ENCODE results near the gene WWTR1. TPM values are rescaled to one million over a fixed set of nuclear protein-coding genes. Genes with fewer than 3 reads are reported as not detected.

The WWTR1 gene
- total RNA-seq, 1 donor from 2014 or later, result 3.4 TPM

DNA sequence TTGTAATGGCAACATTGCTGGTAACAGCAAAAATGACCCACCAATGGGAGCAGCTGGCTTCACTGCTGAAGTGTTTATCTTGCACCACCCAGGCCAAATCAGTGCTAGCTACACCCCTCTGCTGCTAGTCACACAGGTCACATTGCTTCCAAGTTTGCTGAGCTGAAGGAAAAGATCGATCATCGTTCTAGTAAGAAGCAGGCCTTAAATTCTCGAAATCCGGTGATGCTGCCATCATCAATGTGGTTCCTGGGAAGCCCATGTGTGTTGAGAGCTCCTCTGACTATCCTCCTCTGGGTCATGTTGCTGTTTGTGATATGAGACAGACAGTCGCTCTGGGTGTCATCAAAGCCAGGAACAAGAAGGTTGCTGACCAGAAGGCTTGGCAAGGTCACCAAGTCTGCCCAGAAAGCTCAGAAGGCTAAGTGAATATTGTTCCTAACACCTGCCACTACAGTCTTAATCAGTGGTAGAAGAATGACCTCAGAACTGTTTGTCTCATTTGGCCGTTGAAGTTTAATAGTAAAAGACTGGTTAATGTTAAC, 162.2 kb downstream of the WWTR1 start:
- Histone ChIP-seq H3K36me3 (ENCODE audit: control insufficient read depth, insufficient read depth, low read length) (no peaks in the 10 kb centered on the region), H3K4me3 (ENCODE audit: low read depth, low read length) (no peak overlapping the region), H3K27me3 (ENCODE audit: control insufficient read depth, insufficient read depth, low read length) (peaks cover 2% of the 10 kb centered on the region)
- TF ChIP-seq, protein P1, sequence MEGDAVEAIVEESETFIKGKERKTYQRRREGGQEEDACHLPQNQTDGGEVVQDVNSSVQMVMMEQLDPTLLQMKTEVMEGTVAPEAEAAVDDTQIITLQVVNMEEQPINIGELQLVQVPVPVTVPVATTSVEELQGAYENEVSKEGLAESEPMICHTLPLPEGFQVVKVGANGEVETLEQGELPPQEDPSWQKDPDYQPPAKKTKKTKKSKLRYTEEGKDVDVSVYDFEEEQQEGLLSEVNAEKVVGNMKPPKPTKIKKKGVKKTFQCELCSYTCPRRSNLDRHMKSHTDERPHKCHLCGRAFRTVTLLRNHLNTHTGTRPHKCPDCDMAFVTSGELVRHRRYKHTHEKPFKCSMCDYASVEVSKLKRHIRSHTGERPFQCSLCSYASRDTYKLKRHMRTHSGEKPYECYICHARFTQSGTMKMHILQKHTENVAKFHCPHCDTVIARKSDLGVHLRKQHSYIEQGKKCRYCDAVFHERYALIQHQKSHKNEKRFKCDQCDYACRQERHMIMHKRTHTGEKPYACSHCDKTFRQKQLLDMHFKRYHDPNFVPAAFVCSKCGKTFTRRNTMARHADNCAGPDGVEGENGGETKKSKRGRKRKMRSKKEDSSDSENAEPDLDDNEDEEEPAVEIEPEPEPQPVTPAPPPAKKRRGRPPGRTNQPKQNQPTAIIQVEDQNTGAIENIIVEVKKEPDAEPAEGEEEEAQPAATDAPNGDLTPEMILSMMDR (IDR thresholded peaks at IDR 0.05; ENCODE audit: insufficient read depth, low read length, severe bottlenecking), result no peak
- FAIRE-seq, result peak; percentile 23
- DNase-seq (ENCODE audit: low read depth), result no peak

DNA sequence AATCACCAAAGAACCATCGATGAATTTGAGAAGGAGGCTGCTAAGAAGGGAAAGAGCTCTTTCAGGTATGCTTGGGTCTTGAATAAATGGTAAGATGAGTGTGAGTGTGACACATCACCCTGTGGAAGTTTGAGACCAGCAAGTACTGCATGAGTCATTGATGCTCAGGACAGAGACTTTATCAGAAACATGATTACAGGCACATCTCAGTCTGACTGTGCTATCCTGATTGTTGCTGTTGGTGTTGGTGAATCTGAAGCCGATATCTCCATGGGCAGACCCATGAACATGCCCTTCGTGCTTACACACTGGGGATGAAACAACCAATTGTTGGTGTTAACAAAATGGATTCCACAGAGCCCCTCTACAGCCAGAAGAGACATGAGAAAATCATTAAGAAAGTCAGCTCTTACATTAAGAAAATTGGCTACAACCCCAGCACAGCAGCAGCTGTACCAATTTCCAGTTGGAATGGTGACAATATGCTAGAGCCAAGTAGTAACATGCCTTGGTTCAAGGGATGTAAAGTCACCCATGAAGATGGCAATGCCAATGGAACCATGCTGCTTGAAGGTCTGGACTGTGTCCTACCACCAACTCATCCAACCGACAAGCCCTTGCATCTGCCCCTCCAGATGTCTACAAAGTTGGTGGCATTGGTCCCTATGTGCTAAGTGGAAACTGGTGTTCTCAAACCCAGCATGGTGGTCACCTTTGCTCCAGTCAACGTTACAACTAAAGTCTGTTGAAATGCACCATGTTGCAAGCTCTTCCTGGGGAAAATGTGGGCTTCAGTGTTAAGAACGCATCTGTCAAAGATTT, 162.9 kb downstream of the WWTR1 start:
- Histone ChIP-seq H3K4me3 (ENCODE audit: low read depth, low read length) (no peak overlapping the region), H3K36me3 (ENCODE audit: control insufficient read depth, insufficient read depth, low read length) (no peaks in the 10 kb centered on the region), H3K27me3 (ENCODE audit: control insufficient read depth, insufficient read depth, low read length) (peaks cover 2% of the 10 kb centered on the region)
- TF ChIP-seq, protein P1 (IDR thresholded peaks at IDR 0.05; ENCODE audit: insufficient read depth, low read length, severe bottlenecking), result no peak
- DNase-seq (ENCODE audit: low read depth), result peak; percentile 88
- peak; percentile 32 for FAIRE-seq

DNA sequence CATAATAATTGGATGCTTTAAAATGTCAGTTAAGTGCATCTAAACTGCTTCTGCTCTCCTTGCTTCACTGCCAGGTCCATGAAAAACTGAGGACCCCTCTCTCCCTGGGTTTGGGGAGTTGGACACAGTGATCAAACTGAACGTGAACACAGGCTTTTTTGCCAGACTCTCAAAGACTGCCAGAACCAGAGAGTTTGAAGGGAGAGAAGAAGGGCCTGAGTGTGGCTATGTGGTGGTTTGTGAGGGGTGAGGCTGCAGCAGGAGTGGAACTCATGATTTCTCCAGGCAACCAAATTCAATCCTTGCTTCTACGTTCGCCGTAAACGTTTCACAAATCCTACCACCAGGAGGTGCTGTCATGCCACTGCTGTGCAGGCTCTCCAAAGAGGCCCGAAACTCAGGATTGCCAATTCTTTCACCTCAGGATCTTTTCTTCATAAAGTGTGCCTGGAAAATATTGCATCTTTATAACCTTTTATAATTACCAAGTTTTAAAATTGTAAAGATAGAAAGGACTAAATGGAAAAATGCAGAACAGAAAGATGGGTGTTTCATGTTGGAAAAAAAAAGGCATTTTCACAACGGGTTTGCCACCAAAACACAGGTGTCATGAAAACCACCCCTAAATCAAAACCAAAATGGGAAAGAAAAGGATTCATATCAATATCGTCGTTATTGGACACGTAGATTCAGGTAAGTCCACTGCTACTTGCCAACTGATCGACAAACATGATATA, 163.6 kb downstream of the WWTR1 start:
- FAIRE-seq (no peak), DNase-seq (ENCODE audit: low read depth) (peak; percentile 44)
- H3K4me3 ChIP-seq (ENCODE audit: low read depth, low read length), result no peak overlapping the region
- no peaks in the 10 kb centered on the region for H3K36me3 ChIP-seq (ENCODE audit: control insufficient read depth, insufficient read depth, low read length)
- TF ChIP-seq, protein P1 (IDR thresholded peaks at IDR 0.05; ENCODE audit: insufficient read depth, low read length, severe bottlenecking), result peak; percentile 73
- peaks cover 2% of the 10 kb centered on the region for H3K27me3 ChIP-seq (ENCODE audit: control insufficient read depth, insufficient read depth, low read length)

DNA sequence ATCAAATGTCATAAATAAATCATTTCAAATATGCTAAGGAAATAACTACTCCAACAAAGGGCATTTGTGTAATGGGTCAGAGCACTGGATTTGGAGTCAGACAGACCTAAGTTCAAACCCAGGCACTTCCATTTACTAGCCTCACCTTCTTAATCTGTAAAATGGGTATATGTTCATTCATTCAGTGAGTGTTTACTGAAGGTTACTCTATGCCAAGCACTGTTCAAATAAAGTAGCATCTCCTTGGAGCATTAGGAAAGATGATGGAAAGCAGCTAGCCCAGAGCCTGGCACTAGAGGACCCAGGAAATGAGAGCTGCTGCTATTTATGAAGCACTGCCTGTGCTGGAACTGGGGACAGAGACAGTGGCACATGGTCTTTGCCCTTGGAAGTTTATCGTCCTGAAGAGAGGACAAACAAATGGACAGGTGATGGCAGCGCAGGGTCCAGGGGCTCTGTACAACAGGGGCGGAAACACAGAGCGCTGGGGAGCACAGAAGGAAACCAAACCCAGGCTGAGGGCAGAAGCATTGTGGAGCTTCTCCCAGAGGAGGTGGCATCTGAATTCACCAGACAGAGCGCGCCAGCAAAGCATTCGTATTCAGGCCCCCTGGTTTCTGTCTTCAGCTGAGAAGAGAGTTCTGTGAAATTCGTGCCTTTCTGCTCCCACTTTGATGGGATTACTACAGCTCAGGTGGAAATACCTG, 164.4 kb downstream of the WWTR1 start:
- no peaks in the 10 kb centered on the region for H3K36me3 ChIP-seq (ENCODE audit: control insufficient read depth, insufficient read depth, low read length)
- DNase-seq (ENCODE audit: low read depth) (no peak), FAIRE-seq (no peak)
- TF ChIP-seq, protein P1 (IDR thresholded peaks at IDR 0.05; ENCODE audit: insufficient read depth, low read length, severe bottlenecking), result no peak
- H3K4me3 ChIP-seq (ENCODE audit: low read depth, low read length), result no peak overlapping the region
- peaks cover 2% of the 10 kb centered on the region for H3K27me3 ChIP-seq (ENCODE audit: control insufficient read depth, insufficient read depth, low read length)

DNA sequence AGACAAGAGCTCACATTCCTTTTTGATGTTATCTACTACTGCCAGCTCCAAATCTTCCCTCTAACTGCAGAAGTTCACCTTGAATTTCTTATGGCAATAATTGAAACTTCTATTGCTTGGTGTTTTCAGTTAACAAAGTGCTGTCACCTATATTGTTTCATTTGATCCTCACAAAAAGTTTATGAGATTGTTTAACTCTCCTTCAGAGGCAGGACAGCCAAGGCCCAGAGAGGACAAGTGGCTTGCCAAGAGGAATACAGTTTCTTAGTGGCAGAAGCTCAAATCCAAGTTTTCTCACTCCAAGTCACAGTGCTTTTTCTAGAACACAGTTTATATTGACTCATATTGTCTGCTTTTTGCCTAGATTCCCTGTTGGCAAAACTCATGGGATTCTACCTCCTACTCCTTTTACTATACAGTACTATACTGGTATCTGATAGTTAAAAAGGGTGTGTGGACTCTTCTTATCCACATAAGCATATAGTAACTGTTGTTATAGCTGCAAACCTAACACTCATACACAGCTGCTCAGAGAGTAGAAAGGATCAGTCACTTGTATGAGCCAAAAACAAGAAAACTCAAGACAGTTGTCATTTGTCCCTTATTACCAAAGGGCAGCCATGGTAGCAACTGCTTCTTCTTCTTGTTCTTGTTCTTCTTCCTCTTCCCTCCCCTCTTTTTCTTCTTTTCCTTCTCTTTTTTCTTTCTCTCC, 167.4 kb downstream of the WWTR1 start:
- FAIRE-seq, result no peak
- peaks cover 2% of the 10 kb centered on the region for H3K27me3 ChIP-seq (ENCODE audit: control insufficient read depth, insufficient read depth, low read length)
- DNase-seq (ENCODE audit: low read depth), result no peak
- no peaks in the 10 kb centered on the region for H3K36me3 ChIP-seq (ENCODE audit: control insufficient read depth, insufficient read depth, low read length)
- no peak overlapping the region for H3K4me3 ChIP-seq (ENCODE audit: low read depth, low read length)
- TF ChIP-seq, protein P1 (IDR thresholded peaks at IDR 0.05; ENCODE audit: insufficient read depth, low read length, severe bottlenecking), result no peak

All from bronchial epithelial cell (primary cell).